GM12872 (cell line): ENCODE results near the gene TSPAN3.
A peak's percentile ranks its signal among the peaks of the same experiment; 100 is the strongest.

ENCODE experiments used
- TF ChIP-seq, protein P1 (sequence below): IDR thresholded peaks from 3 replicates; pipeline ENCODE4 v1.5.1; 2011; ENCODE audit warnings: low read depth, mild to moderate bottlenecking, low read length, moderate library complexity; ENCODE audit not compliant: insufficient read depth

Gene TSPAN3

DNA sequence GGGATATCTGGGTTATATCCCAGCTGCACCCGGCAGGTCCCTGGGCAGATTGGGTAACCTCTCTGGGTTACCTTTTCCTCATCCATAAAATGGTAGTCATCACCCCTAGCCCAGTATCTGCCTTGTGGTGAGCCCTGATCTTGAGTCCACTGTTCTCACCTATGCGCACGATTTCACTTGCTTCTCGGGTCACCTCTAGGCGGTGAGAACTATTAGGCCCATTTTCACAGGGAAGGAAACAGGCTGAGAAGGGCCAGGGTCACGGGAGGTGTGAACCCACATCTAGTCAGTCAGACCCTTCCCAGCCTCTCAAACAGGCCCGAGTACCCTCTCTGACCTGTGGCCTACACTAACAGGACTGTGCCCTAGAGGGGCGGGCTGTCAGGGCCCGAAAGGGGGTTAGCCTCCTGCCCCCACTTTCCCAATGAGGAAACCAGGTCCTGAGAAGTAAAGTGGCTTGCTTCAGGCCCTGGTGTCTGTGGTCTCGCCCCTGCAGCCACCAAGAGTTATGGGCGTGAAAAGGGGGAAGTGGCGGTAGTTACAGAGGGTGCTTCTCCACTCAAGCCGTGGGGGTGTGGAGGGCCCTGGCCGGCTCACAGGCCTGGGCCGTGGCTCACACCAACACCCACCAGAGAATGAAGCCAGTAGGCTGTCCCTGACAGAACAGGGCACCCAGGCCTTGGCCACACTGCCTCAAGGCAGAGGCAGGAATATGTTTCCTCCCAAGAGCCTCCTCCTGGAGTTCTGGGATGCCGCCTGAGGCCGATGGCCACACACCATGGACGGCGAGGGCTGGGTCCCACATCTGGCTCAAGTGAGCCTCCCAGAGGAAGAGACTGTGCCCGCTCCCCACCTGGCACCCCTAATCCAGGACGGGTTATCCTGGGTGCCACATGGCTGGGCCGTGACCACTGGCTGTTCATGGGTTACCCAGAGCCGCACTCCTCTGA lies 56.5 kb downstream of the TSPAN3 start:
- TF ChIP-seq, protein P1, sequence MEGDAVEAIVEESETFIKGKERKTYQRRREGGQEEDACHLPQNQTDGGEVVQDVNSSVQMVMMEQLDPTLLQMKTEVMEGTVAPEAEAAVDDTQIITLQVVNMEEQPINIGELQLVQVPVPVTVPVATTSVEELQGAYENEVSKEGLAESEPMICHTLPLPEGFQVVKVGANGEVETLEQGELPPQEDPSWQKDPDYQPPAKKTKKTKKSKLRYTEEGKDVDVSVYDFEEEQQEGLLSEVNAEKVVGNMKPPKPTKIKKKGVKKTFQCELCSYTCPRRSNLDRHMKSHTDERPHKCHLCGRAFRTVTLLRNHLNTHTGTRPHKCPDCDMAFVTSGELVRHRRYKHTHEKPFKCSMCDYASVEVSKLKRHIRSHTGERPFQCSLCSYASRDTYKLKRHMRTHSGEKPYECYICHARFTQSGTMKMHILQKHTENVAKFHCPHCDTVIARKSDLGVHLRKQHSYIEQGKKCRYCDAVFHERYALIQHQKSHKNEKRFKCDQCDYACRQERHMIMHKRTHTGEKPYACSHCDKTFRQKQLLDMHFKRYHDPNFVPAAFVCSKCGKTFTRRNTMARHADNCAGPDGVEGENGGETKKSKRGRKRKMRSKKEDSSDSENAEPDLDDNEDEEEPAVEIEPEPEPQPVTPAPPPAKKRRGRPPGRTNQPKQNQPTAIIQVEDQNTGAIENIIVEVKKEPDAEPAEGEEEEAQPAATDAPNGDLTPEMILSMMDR: no peak

DNA sequence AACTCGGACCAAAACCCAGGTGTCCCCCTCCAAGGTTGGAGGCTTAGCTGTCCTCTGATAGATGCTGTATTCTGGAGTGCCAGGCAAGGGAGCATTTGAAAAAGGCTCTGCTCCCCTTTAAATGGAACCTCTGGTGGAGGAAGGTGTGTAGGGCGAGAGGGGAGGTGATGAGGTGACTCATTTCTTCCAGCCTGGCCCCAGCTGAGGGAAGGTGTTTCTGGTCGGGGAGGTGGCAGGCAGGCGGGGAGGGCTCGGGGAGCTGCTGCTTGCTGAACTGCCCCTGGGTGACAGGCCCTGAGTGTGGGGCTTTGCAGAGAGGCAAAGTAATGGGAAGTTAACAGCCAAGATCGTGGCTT lies 57.2 kb downstream of the TSPAN3 start:
- TF ChIP-seq, protein P1: peak; percentile 19; the same call in 1 of the 3 replicates

DNA sequence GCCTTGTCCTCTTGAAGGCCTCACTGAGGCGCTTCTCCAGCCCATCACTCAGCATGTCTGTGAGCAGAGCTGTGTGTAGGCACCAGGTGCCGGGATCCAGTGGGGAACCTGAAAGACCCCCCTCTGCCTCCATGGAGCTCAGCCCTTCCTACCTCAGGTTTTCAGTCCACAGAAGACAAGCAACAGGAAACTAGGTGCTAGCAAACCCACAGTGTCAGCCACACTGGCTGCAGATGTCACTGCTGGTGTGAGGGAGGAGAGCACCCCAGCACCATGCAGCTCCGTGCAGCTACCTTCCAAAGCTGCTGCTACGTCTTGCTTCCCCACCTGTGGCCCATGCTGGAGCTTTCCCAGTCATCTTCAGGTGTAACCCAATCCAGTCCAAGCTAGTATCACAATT lies 58.0 kb downstream of the TSPAN3 start:
- TF ChIP-seq, protein P1: no peak

DNA sequence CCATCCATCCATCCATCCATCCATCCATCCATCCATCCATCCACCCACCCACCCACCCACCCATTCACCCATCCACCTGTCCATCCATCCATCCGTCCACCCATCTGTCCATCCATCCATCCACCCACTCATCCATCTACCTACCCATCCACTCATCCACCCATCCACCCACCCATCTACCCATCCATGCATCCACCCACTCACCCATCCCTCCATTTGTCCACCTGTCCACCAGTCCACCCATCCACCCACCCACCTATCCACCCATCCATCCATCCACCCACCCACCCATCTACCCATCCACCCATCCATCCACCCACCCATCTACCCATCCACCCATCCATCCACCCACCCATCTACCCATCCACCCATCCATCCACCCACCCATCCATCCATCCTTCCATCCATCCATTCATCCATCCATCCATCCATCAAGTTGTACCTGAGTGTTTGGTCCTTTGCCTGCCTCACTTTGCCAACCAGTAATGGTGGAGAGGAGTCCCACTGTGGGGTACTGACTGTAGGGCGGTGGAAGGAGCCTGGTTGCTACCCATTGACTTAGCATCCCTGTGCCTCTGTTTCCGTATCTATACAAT lies 58.7 kb downstream of the TSPAN3 start:
- TF ChIP-seq, protein P1: no peak

DNA sequence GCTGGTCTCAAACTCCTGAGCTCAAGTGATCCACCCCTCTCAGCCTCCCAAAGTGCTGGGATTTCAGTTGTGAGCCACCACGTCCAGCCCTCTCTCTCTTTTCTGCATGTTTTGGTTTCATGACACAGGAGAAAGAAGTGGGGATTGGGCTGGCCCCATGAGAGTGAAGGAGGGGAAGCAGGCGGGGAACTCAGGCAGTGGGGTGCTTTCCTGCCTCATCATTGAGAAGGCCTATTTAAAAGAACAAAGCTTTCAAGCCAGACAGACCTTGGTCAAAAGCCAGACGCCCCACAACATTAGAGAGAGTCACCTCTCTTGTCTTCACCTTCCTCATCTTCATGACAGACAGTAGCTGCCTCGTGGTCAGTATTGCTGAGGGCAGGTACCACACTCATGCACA lies 60.1 kb downstream of the TSPAN3 start:
- TF ChIP-seq, protein P1: no peak

DNA sequence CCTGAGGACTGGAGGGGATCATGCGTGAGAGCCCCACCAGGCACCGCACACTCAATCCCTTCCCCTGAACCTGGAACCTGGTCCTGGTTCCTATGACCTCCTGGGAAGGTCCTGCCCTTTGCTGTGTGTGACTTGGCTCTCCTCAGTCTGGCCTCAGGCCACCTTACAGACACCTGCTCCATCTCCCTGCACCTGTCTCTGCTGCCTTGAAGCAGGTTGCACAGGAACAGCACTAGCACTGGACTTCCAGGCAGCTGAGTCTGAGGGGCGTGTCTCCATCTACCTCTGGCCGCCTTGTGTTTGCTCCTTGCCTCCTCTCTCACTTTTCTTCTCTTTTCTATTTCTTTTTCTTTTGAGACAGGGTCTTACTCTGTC lies 60.6 kb downstream of the TSPAN3 start:
- TF ChIP-seq, protein P1: no peak

DNA sequence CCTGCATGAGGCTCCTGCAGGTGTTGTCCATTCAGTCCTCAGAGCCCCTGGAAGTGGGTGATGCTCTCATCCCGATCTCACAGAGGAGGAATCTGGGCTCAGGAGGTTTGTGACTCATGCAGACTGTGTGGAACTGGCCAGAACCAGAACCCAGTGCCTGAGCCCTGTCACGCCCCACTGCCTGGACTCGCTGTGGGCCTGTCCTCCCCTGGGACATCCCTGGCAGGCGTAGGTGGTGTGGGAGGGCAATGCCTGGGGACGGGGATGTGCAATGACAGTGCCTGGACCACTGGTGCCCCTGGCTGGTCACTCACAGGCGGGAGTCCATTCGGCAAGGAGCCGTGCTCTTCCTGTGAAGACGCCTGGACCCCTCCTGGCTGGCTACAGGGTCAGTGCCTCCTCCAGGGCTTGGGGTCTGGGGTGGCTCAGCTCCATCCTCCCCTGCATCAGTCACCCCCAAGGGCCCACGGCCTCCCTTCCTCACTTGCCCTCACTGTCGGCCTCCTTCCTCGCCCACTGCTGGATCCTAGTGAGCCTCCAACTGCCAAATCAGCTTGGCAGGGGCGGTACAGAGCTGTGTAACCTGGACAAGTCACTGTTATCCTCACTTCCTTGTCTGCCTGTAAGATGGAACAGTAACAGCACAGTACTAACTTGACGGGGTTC lies 61.1 kb downstream of the TSPAN3 start:
- TF ChIP-seq, protein P1: no peak
